ENCODE results near the gene REEP5.

DNA sequence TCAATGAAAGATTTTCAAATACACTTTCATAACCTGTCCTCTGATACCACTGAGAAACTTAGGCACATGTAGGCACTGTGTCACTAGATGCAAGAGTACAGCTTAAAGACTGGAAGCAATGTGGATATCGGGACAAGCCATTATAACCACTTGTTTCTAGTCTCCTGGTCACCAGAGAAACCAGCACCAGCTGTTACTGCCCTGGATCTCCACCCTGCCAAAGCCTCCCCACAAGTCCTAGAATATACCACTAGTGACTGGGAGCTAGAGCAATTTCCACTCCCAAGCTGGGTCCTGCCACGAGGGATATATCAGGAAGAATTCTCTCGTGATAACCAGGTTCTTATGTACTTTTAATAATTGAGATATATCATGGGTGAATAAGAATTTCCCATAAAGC is 19.5 kb downstream of the REEP5 start:
- TF ChIP-seq, protein P1, sequence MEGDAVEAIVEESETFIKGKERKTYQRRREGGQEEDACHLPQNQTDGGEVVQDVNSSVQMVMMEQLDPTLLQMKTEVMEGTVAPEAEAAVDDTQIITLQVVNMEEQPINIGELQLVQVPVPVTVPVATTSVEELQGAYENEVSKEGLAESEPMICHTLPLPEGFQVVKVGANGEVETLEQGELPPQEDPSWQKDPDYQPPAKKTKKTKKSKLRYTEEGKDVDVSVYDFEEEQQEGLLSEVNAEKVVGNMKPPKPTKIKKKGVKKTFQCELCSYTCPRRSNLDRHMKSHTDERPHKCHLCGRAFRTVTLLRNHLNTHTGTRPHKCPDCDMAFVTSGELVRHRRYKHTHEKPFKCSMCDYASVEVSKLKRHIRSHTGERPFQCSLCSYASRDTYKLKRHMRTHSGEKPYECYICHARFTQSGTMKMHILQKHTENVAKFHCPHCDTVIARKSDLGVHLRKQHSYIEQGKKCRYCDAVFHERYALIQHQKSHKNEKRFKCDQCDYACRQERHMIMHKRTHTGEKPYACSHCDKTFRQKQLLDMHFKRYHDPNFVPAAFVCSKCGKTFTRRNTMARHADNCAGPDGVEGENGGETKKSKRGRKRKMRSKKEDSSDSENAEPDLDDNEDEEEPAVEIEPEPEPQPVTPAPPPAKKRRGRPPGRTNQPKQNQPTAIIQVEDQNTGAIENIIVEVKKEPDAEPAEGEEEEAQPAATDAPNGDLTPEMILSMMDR (conservative IDR thresholded peaks at IDR 0.05 in 1 of 2, IDR thresholded peaks at IDR 0.05 in 1 of 2; ENCODE audit: extremely low read depth in 1 of 2, insufficient read depth in 1 of 2, low read depth in 1 of 2, low read length in 2 of 2) = no peak
- TF ChIP-seq EZH2 (IDR thresholded peaks at IDR 0.05; ENCODE audit: borderline replicate concordance, low read length) = no peak

All from mammary epithelial cell (primary cell).